Fibroblast of peridontal ligament (primary cell): ENCODE results near the gene KCNAB3.

Experiments used
- DNase-seq: peaks from one replicate; pipeline ENCODE4 v3.0.0-alpha.2; 2010; ENCODE audit errors: extremely low read depth

Gene KCNAB3

DNA sequence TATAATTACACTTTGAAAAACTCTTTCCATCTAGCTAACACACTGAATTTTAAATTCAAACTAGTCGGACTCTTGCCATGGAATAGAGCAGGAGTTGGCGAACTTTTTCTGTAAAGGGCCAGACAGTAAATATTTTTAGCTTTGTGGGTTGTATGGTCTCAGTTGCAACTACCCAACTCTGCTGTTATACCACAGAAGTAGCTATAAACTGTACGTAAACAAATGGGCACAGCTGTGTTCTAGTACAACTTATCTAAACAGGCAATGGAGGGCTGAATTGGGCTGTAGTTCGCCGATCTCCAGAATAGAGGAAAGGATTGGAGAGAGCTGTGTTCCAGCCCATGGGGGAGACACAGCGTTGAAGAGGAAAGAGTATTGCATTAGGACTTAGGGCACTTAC is 11.1 kb upstream of the KCNAB3 start:
- no peak for DNase-seq

- DNase-seq, result no peak
These were observed 10.4 kb upstream of the KCNAB3 start for GRCh38 chr17:7940034-7940433.

DNA sequence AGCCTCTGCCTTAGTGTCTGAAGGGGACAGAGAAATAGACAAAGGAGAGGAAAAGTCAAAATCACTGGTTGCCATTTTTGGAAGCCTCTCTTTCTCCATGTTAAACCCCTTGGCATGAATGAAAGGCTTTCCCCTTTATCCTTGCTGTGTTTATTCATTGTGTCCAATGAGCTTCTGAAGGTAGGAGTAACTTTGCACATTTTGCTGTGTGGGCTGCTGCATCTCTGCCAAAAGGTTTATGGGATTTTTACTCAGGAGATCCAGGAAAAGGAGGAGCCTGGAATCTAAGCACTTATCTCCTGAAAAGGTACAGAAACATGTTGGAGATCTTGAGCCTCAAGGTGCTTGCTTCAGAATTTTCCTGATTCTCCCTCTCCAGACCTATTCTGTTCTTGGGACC is 6.2 kb upstream of the KCNAB3 start:
- no peak for DNase-seq

DNA sequence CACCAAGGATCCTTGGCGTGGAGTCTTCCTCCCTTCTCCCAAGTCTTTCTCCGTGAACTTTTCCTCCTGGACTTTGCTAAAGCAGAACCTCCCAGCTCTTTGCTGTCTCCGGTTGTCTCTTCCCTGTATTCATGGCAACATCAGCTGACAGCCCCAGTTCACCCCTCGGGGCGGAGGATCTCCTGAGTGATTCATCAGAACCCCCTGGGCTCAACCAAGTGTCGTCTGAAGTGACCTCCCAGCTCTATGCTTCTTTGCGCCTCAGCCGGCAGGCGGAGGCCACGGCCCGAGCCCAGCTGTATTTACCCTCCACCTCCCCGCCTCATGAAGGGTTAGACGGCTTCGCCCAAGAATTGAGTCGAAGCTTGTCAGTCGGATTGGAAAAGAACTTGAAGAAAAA is 3.3 kb upstream of the KCNAB3 start:
- peak; percentile 38 for DNase-seq

DNA sequence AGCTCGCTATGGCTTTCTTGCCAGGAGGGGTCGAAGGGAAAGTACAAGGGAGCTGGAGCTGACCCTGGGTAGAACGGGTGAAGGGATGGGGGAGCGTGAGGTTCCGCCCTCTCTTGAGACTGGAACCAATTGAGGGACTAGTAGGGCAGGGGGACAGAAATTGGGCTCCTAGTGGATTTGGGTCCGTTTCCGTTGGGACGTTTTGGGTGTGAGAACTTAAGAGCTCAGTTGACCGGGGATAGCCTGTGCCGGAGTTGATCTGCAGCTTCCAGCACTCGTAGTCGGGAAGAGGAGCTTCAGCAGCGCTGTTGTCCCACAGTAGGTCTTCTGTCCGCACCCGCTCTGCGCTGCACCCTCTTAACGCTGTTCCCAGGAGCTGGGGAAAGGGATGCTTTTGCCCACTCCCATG is 2.8 kb upstream of the KCNAB3 start:
- DNase-seq, result peak; percentile 28

GRCh38 chr17:7931709-7932482 is 2.2 kb upstream of the KCNAB3 start, which contains the start of the genes CNTROB and TRAPPC1:
Gene CNTROB, plus strand, starts transcription at chr17:7932206. Its CDS starts 874 bp downstream, at chr17:7933080.
Gene TRAPPC1, minus strand, starts transcription at chr17:7931946. Its CDS starts 117 bp downstream, at chr17:7931829.
- DNase-seq, result peak; percentile 98

GRCh38 chr17:7930841-7931631 is 1.4 kb upstream of the KCNAB3 start:
- no peak for DNase-seq

- no peak for DNase-seq
These were observed 2.1 kb downstream of the KCNAB3 start for GRCh38 chr17:7927596-7927995.

DNA sequence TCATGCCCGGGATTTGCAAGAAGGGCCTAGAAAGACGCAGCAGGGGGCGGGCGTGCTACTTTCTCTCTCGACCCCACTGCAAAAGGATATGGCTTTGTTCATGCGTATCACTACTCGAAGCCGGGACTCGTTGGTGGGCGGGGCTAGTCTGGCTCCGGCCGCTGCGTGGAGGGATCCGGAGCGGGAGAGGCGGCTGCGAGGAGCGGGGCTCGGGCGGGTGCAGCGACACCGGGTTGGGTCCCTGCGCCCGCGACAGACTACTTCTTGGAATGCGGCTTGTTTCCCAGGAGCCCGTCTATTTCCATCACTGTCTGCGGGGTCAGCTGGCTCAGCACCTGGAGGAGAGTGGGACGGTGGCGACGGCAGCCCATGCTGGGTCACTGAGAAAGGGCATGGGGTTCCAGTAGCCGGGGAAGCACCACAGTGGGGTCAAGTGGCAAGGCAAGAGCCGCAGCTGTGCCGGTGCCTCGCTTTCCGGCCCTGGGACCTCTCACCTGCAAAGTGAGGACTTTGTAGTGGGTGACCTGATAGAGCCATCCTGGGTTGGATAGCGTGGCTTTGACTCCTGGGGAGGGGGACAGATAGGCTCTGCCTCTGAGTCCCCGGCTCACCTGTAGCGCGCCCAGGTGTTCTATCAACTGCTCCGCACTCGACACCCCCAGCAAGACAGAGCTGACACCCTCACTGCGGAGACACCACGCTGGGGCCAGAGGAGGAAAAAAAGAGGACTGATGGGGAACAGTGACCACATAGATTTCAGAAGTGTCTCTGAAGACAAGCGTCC is 6.6 kb downstream of the KCNAB3 start:
- DNase-seq, result peak; percentile 73

DNA sequence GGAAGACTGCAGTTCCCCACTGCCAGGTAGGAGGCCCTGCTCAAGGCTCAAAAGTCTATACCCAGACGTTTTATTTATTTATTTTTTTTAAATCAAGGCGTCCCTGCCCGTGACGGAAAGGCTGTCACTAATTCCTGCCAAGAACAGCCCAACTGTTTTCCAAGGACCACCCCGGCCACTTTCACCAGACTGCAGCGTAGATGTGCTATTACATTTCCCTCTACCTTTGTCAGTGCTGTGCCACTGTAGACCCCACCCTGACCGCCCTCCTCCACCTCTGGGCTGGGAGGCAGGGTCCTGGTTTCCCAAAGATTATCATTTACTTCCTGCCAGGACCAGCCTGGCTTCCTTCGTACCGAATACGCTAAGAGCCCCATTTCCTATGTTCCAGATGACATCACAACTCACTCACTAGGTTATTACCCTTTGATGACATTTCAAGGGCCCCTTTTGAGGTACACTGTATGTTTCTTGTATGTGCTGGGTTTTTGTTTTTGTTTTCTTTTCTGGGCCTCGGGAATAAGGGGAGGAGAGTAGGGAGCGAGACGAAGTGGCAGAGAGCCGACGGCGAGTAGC is 7.3 kb downstream of the KCNAB3 start:
- no peak for DNase-seq

- DNase-seq, result peak; percentile 6
These were observed 12.8 kb downstream of the KCNAB3 start for GRCh38 chr17:7916808-7917207.

GRCh38 chr17:7916385-7916682 is 13.3 kb downstream of the KCNAB3 start:
- DNase-seq, result no peak

DNA sequence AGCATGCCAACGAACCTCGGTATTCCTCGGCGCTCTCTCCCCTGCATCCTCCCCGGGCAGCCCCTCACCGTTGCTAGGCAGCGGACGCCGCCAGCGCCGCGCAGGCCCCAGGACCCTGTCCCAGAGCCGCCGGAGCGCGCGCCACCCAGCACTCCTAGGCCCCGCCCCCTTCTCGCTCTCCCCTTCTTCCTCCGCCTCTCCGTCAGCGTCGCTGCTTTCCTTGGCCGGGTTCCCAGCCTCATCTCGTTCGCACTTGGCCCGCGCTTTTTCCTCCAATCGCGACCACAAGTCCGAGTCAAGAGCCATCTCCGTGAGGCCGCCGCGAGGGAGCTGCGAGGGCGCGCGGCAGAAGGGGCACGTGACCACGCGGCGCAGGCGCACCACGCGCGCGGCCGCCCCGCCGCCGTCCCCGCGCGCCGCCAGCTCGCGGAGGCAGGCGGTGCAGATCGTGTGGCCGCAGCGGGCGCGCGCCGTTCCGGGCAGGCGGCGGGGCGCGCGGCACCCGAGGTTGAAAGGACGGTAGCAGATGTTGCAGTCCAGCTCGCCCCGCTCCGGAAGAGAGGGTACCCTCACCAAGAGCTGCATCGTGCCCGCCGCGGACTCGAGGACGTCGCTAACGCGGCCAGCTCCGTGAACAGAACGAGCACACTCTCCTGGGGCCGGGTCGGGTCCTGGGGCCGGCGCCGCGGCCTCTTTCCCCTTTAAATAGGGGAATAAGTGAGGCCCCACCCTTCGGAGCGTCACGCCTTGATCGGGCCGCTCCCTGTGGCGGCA is 13.9 kb downstream of the KCNAB3 start, which contains the start of gene RNF227:
Gene RNF227, minus strand, starts transcription at position 679 of the 774 bp plus-strand sequence. Its CDS starts 94 bp downstream, at position 585.
- DNase-seq, result peak; percentile 95

DNA sequence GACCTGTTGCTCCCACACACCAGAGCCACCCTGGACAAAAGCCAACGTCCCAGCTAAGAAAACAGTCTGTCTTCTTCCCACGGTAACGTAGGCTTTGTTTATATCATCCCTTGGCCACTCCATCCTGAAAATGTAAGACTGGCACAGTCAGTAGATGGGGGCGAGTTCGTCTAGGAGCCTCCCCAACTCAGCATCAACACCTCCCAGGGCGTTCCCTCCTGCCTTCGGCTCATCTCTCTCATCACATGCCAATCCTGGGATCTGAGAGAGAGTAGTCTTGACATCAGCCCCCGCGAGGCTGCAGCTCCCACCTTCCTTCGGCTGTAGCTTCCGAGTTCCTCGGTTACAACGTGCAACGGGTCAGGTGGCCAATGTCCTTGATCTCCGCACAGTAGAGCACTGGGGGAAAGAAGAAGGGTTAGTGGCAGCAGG is 14.5 kb downstream of the KCNAB3 start:
- DNase-seq, result peak; percentile 38

DNA sequence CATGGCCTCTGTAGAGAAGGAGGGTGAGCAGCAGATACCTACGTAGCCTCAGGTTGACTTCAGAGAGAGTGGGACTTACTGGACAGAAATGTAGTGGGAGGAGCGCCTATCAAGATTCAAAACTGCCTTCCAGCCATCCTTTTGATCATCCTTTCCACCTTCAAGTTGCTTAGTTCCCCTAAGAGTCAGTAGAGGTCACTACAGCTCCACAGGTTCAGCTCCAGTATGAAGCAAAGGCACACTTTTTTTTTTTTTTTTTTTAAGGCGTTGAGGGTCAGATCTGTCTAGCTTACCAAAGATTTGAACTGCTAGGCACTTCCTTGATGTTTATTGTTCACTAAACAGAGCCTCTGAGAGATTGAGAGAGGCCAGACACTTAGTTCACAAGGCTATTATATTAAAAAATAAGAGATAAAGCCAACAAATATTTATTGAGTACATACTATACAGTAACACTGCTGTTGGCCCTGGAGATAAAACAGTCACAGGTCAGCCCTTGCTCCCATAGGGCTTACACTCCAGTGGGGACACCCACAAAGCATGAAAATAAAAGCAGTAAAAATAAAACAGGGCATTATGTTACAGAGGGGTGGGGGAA is 16.6 kb downstream of the KCNAB3 start:
- peak; percentile 88 for DNase-seq

DNA sequence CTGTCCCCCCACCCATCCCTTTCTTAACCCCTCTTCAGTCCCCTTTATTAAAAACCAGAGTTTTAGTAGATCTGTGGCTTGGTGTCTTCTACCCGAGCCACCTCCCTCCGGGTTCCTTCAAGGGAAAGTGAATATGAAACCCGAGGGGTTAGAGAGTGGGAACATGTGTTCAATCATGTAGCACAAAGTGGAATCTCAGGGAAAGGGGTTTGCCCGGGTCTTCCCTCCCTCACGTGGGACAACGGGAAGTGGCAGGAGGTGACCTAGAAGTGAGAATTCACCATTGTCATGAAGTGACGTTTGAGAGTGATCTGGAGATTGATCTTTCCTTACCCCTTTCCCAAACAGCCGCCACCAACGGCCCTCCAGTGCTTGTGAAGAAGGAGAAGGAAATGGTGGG is 18.5 kb downstream of the KCNAB3 start:
- no peak for DNase-seq

GRCh38 chr17:7910711-7911110 is 18.9 kb downstream of the KCNAB3 start:
- no peak for DNase-seq

- no peak for DNase-seq
These were observed 19.4 kb downstream of the KCNAB3 start for GRCh38 chr17:7910281-7910680.

- no peak for DNase-seq
These were observed 20.6 kb downstream of the KCNAB3 start for GRCh38 chr17:7909089-7909488.
